Body of pancreas (tissue), 4 donors: Measurements from ENCODE around the gene GCM1. TPM values are rescaled to one million over a fixed set of nuclear protein-coding genes. Genes with fewer than 3 reads are reported as not detected.
A peak's percentile ranks its signal among the peaks of the same experiment; 100 is the strongest.

Source experiments
- ATAC-seq: fragments of 150-250 bp; one replicate; pipeline ENCODE4 v1.9.1; 2016
- DNase-seq, 4 donors: peaks; one replicate each; pipeline ENCODE4 v3.0.0-alpha.2; 2019
- H3K27ac ChIP-seq, 4 donors: fragments of 200-600 bp; sonication (generic); 1 replicate in 3 of 4; 2 replicates in 1 of 4; pipeline versions ENCODE4 v1.5.1 to v1.6.1; 2016 to 2019; ENCODE audit warnings: mild to moderate bottlenecking in 1 of 4, mixed read lengths in 1 of 4, moderate library complexity in 1 of 4
- H3K27me3 ChIP-seq, 2 donors: fragments of 200-600 bp; sonication (generic); one replicate each; pipeline ENCODE4 v1.6.0; 2016; ENCODE audit warnings: mild to moderate bottlenecking in 1 of 2
- H3K36me3 ChIP-seq, 2 donors: fragments of 200-600 bp; sonication (generic); replicated peaks in 1 of 2; 2 replicates each; pipeline ENCODE4 v1.5.1; 2016; ENCODE audit warnings: low read depth in 2 of 2; ENCODE audit not compliant: insufficient read depth in 1 of 2
- H3K4me1 ChIP-seq: fragments of 200-600 bp; sonication (generic); one replicate; pipeline ENCODE4 v1.6.0; 2016
- H3K4me3 ChIP-seq, 2 donors: fragments of 200-600 bp; sonication (generic); 1 replicate in 1 of 2; 2 replicates in 1 of 2; pipeline ENCODE4 v1.5.1; 2016 to 2019
- H3K9me3 ChIP-seq, 3 donors: fragments of 200-600 bp; sonication (generic); 1 replicate in 2 of 3; 2 replicates in 1 of 3; pipeline ENCODE4 v1.5.1; 2016
- POLR2A ChIP-seq, 3 donors: fragments of 450-650 bp; IDR thresholded peaks; one replicate each; pipeline ENCODE4 v1.6.1; 2016; ENCODE audit warnings: antibody characterized with exemption in 3 of 3, mild to moderate bottlenecking in 2 of 3
- WGBS, 2 donors: methylation state at CpG; one replicate each; pipeline ENCODE4 v1.1.5; 2017; 5-methylcytosine and 5-hydroxymethylcytosine counted together
- intact Hi-C: fragments of 100-400 bp; cut with DNase I; formaldehyde crosslinking; loops from one replicate; pipeline ENCODE4 v1.15.1; 2023
- total RNA-seq, 2 donors: library from RNA; depleted of rRNA; stranded (reverse); fragments of >200 nt; gene quantifications; one replicate each; pipeline ENCODE4 v1.1.0, GENCODE V29; 2016
- TF ChIP-seq, protein P1 (sequence below), 7 experiments: fragments of 450-650 bp in 4 of 7; fragments of 200-600 bp in 3 of 7; sonication (generic) in 3 of 7; IDR thresholded peaks; one replicate each; pipeline ENCODE4 v1.5.1; 2016 to 2019; ENCODE audit warnings: antibody characterized with exemption in 7 of 7

Gene GCM1
- total RNA-seq, 2 donors from 2014 or later = 0.26 TPM; not detected in 1

- no peaks in the 10 kb centered on the region for H3K27me3 ChIP-seq
- no peak for ATAC-seq
- no peaks in the 10 kb centered on the region for H3K9me3 ChIP-seq
- no peak overlapping the region for H3K4me3 ChIP-seq
- H3K4me1 ChIP-seq = peaks cover 12% of the 10 kb centered on the region
- 52 to 54% methylated on average over 6 of the region's 6 CpGs for WGBS, 2 donors
- no peak for DNase-seq
- H3K36me3 ChIP-seq = no peaks in the 10 kb centered on the region
- intact Hi-C loops = no loop called here
- H3K27ac ChIP-seq = no peak overlapping the region
- TF ChIP-seq POLR2A (IDR thresholded peaks at IDR 0.05) = no peak
Measured at GRCh38 chr6:53172468-53172803, 23.8 kb upstream of the GCM1 start.

DNA sequence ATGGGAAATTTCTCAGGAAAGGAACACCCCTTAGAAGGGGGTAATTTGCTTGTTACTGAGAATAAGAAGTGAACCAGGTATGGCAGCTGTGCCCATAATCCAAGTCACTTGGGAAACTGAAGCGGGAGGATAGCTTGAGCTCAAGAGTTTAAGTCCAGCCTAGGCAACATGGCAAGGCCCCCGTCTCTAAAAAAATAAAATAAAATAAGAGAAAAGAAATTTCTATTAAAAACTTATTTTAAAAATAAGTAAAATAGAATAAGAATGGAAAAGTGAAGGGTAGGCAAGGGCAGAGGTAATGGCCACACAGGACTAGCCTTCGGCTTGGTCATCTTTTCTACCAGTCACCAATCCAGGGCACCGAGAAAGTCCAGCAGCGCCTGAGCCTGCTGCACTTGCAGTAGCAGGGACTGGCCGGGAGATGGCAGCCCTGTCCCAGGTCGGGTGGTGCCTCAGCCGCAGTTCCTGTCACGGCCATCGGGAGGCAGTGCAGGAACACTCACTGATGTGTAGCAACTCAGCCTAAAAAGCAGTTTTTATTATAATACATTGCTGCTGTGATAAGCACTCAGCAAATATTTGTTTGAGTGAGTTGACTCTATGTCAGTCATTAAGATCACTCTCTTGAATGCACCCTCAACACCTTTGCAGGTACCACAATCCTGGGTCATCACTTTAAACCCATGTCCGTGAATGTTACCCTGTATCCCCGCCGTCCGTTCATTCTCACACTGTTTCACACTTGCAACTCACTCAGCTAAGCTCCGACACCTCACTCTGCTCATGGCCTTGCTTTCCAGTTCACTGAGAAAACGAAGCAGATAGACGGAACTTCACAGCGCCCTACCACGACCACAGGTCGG lies 23.2 kb upstream of the GCM1 start:
- DNase-seq = peak; percentile 89 to 95 (median 91)
- Histone ChIP-seq H3K4me1 (peaks cover 12% of the 10 kb centered on the region), H3K27ac (no peak overlapping the region), H3K36me3 (no peaks in the 10 kb centered on the region), H3K9me3 (no peaks in the 10 kb centered on the region), H3K4me3 (no peak overlapping the region), H3K27me3 (no peaks in the 10 kb centered on the region)
- TF ChIP-seq, protein P1, sequence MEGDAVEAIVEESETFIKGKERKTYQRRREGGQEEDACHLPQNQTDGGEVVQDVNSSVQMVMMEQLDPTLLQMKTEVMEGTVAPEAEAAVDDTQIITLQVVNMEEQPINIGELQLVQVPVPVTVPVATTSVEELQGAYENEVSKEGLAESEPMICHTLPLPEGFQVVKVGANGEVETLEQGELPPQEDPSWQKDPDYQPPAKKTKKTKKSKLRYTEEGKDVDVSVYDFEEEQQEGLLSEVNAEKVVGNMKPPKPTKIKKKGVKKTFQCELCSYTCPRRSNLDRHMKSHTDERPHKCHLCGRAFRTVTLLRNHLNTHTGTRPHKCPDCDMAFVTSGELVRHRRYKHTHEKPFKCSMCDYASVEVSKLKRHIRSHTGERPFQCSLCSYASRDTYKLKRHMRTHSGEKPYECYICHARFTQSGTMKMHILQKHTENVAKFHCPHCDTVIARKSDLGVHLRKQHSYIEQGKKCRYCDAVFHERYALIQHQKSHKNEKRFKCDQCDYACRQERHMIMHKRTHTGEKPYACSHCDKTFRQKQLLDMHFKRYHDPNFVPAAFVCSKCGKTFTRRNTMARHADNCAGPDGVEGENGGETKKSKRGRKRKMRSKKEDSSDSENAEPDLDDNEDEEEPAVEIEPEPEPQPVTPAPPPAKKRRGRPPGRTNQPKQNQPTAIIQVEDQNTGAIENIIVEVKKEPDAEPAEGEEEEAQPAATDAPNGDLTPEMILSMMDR (IDR thresholded peaks at IDR 0.05) = peak; percentile 100
- TF ChIP-seq POLR2A (IDR thresholded peaks at IDR 0.05) = no peak
- 46% methylated on average over 20 of the region's 20 CpGs for WGBS, 2 donors
- intact Hi-C loops = no loop called here
- peak; percentile 92 for ATAC-seq

GRCh38 chr6:53168516-53169267 lies 20.1 kb upstream of the GCM1 start:
- H3K36me3 ChIP-seq = no peaks in the 10 kb centered on the region
- no peak for DNase-seq
- ATAC-seq = no peak
- no peak for TF ChIP-seq POLR2A (IDR thresholded peaks at IDR 0.05)
- TF ChIP-seq, protein P1 (IDR thresholded peaks at IDR 0.05) = no peak
- H3K27ac ChIP-seq = no peak overlapping the region
- no peaks in the 10 kb centered on the region for H3K27me3 ChIP-seq
- H3K4me3 ChIP-seq = no peak overlapping the region
- H3K9me3 ChIP-seq = no peaks in the 10 kb centered on the region
- H3K4me1 ChIP-seq = no peaks in the 10 kb centered on the region
- intact Hi-C loops = loop anchor here (5.0 kb wide), 1 partner anchor 314 kb away; no protein-coding TSS in a partner anchor
- WGBS, 2 donors = 67 to 73% methylated on average over 2 to 4 of the region's 4 CpGs

DNA sequence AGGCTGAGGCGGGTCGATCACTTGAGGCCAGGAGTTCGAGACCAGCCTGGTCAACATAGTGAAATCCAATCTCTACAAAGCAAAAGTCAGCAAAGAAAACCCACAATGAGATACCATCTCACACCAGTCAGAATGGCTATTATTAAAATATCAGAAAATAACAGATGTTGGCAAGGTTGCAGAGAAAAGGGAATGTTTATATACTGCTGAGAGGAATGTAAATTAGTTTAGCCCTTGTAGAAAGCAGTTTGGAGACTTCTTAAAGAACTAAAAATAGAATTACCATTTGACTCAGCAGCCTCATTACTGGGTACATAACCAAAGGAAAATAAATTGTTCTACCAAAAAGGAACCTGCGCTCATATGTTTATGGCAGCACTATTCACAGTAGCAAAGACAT lies 16.7 kb upstream of the GCM1 start:
- intact Hi-C loops = loop anchor here (5.0 kb wide), 1 partner anchor 317 kb away; no protein-coding TSS in a partner anchor
- DNase-seq (no peak), ATAC-seq (no peak)
- no peaks in the 10 kb centered on the region for H3K4me1 ChIP-seq
- no peaks in the 10 kb centered on the region for H3K36me3 ChIP-seq
- no peak for TF ChIP-seq POLR2A (IDR thresholded peaks at IDR 0.05)
- TF ChIP-seq, protein P1 (IDR thresholded peaks at IDR 0.05) = no peak
- H3K27ac ChIP-seq = no peak overlapping the region
- H3K4me3 ChIP-seq = no peak overlapping the region
- H3K9me3 ChIP-seq = no peaks in the 10 kb centered on the region
- WGBS, 2 donors = 79 to 93% methylated on average over 4 of the region's 4 CpGs
- no peaks in the 10 kb centered on the region for H3K27me3 ChIP-seq

GRCh38 chr6:53162606-53163005 lies 14.0 kb upstream of the GCM1 start:
- ATAC-seq (no peak), DNase-seq (no peak)
- no peak overlapping the region for H3K4me3 ChIP-seq
- H3K9me3 ChIP-seq = no peaks in the 10 kb centered on the region
- TF ChIP-seq, protein P1 (IDR thresholded peaks at IDR 0.05) = no peak
- TF ChIP-seq POLR2A (IDR thresholded peaks at IDR 0.05) = no peak
- H3K4me1 ChIP-seq = no peaks in the 10 kb centered on the region
- no peak overlapping the region for H3K27ac ChIP-seq
- intact Hi-C loops = no loop called here
- H3K36me3 ChIP-seq = no peaks in the 10 kb centered on the region
- no peaks in the 10 kb centered on the region for H3K27me3 ChIP-seq
- 55 to 66% methylated on average over 1 of the region's 1 CpG for WGBS, 2 donors
